ENCODE results near the gene PARP8.
"Not testable (repeated sequence)": the region's sequence is repeated elsewhere in the genome, so short reads cannot be mapped to it uniquely, and the experiment has no call there.

Gene PARP8

DNA sequence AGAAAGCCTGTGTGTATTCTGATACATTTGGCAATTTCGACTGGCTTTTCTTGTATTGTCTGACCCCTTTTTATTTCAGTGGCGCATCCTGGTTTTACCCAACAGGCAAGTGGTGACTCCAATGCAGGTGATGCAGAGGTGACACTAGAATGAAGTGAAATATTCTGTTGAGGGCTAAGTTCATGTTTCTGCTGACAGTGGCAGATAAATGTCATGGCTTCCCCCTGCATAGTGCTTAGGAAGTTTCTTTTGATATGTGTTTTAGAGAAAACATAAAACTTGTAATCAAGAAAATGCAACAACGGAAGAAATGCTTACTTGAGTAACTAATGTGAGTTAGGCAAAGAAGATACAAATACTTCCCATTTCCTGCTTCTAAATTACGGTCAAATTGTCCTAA, 13.1 kb downstream of the PARP8 start:
- not testable (repeated sequence) for DNase-seq (ENCODE audit: extremely low read depth in 1 of 2, low read depth in 1 of 2)

- DNase-seq (ENCODE audit: extremely low read depth in 1 of 2, low read depth in 1 of 2), result no peak
Measured at GRCh38 chr5:50684721-50685120, 18.3 kb downstream of the PARP8 start.

DNA sequence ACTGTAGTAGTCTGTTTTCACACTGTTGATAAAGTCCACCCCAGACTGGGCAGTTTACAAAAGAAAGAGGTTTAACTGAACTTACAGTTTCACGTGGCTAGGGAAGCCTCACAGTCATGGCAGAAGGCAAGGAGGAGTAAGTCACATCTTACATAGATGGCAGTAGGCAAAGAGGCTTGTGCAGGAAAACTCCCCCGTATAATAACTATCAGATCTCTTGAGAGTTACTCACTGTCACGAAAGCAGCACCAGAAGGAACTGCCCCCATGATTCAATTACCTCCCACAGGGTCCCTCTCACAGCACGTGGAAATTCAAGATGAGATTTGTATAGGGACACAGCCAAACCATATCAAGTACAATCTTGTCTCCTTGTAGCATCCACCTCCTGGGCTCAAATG, 21.1 kb downstream of the PARP8 start:
- DNase-seq (ENCODE audit: extremely low read depth in 1 of 2, low read depth in 1 of 2), result no peak

DNA sequence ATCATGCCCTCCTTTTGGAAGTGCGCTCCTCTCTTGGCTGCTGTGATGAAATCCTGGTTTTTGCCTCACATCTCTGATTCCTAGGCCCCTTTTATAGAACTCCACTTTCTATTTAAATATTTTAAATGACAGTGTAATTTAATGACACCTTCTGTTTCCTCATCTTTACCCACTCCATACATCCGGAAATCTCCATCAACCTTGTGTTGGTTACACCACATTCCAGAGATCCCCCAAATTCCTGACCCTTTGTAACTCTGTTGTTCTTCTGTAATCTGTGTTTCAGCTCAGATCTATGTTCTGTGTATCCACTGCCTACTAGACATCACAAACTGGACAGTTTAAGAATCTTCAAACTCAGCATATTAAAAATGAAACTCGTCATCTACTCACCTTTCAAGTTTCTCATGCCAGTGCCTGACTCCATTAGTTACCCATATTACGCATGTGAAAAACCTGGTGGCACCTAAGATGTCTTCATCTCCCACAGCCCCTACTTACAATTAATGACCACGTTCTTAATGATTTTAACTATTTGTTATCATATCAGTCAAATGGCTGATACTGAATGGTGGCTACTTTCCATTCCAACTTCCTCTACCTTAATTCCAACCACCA, 25.1 kb downstream of the PARP8 start:
- DNase-seq (ENCODE audit: extremely low read depth in 1 of 2, low read depth in 1 of 2), result no peak

DNA sequence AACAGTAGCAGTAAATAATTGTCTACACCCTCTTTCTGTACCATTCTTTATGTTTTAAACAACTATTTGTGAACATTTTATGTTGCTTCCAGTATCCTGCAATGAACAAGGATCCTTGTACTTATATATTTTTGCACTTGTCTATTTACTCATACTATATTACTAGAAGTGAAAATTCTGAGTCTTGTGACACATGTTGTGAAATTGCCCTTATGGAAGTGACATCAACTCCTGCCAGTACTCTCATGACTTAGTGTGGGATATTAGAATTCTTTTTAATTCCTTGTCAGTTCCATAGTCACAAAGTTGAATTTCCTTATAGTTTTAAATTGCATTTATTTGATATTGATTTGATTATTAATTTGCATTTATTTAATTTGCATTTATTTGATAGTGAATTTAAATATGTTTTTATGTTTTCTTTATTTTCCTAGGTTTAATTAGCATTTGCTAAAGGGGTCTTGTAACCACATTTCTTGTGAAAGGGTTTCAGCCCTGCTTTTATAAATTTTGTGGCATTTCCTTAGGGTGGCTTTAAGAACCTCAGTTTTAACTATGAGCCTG, 27.7 kb downstream of the PARP8 start:
- no peak for DNase-seq (ENCODE audit: extremely low read depth in 1 of 2, low read depth in 1 of 2)

GRCh38 chr5:50694626-50695025, 28.2 kb downstream of the PARP8 start:
- DNase-seq (ENCODE audit: extremely low read depth in 1 of 2, low read depth in 1 of 2), result not testable (repeated sequence)

GRCh38 chr5:50697739-50698138, 31.3 kb downstream of the PARP8 start:
- DNase-seq (ENCODE audit: extremely low read depth in 1 of 2, low read depth in 1 of 2), result no peak

DNA sequence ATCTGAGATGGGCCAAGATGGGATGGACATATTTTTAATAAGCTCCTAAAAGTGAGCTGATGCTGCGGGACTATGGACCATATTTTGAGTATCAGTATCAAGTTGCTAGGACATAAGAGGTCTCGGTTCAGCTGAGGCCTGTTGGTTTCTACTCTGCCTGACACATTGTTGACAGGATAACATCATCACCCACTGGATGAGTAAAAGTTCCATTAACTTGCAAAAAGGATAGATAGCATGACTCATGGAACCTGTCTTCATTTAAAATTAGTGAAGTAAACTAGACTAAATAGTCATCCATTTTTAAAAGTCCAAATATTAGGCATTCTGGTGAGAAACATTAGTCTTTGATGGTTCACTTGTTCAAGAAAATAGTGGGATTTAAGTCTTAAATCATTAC, 33.3 kb downstream of the PARP8 start:
- DNase-seq (ENCODE audit: extremely low read depth in 1 of 2, low read depth in 1 of 2), result no peak

GRCh38 chr5:50700706-50701105, 34.3 kb downstream of the PARP8 start:
- DNase-seq (ENCODE audit: extremely low read depth in 1 of 2, low read depth in 1 of 2), result no peak

- no peak for DNase-seq (ENCODE audit: extremely low read depth in 1 of 2, low read depth in 1 of 2)
Measured at GRCh38 chr5:50702615-50703366, 36.4 kb downstream of the PARP8 start.

GRCh38 chr5:50703367-50703666, 36.9 kb downstream of the PARP8 start:
- no peak for DNase-seq (ENCODE audit: extremely low read depth in 1 of 2, low read depth in 1 of 2)

DNA sequence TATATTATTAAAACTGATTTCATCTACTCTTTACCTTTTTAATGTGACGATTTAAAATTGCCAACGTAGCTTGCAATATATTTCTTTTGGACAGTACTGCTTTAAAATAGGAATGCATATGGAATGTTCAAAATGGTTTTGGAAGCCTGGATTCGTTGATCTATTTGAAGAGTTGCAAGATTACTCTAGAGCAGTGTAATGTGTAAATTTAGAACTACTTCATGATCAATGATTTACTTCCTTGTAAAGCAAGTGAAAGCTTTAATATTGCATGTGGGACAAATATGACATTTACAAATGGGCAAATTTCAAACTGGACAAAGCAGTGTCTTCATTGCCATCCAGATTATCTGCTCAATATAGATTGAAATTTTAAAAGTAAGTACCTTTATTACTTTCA, 38.3 kb downstream of the PARP8 start:
- no peak for DNase-seq (ENCODE audit: extremely low read depth in 1 of 2, low read depth in 1 of 2)

DNA sequence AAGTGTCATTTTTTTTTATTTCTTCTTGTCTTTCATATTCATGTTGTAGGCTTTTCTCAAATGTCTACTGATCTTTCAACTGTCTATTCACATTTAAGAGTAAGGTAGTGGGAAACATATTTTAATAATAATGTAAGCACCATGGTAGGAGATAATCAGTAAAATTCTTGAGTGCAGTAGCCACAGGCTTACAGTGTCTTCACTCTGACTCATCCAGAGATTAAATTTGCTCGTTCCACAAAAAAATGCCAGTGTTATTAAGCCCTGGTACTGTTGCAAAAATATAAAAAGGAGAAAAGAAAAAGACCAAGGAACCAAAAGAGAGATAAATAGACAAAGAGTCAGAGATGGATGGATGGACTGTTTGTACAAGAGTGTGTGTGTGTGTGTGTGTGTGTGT, 43.0 kb downstream of the PARP8 start:
- no peak for DNase-seq (ENCODE audit: extremely low read depth in 1 of 2, low read depth in 1 of 2)

- DNase-seq (ENCODE audit: extremely low read depth in 1 of 2, low read depth in 1 of 2), result no peak
Measured at GRCh38 chr5:50710838-50711237, 44.4 kb downstream of the PARP8 start.

DNA sequence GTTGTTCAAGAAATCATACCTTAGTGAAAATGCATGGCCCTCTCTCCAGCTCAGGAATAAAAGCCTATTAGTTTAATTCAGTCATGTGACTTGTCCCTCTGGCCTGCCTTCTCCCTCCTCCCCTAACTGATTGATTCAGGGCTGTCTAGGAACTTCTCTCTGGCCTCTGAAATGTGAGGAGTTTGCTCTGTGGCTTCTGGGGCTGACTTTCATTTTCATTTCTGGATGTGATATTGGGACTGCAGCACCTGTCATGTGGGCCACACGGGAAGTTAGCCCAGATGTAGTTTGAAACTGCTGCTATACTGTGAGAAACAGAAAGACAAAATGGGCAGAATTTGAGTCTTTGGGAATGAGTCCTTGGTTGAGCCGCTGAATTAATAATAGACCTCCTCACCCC, 44.8 kb downstream of the PARP8 start:
- peak; percentile 33 to 39 for DNase-seq (ENCODE audit: extremely low read depth in 1 of 2, low read depth in 1 of 2)

DNA sequence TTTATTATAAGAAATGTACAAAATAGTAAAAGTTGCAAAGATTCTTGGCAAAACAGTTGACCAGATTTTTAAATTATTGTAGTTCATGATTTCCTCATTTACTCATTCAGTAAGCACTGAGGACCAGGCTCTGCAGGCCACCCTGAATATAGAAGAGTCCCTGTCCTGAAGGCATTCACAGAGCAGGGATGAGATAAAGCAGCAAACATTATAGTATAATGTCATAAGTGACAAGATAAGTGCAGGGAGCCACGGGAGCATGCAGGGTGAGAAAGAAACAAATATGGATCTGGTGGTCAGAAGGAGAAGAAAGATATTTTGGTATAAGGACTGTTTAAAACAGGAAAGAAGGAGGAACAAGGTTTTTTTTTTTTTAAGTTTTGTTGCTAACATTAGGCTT, 46.0 kb downstream of the PARP8 start:
- no peak for DNase-seq (ENCODE audit: extremely low read depth in 1 of 2, low read depth in 1 of 2)

DNA sequence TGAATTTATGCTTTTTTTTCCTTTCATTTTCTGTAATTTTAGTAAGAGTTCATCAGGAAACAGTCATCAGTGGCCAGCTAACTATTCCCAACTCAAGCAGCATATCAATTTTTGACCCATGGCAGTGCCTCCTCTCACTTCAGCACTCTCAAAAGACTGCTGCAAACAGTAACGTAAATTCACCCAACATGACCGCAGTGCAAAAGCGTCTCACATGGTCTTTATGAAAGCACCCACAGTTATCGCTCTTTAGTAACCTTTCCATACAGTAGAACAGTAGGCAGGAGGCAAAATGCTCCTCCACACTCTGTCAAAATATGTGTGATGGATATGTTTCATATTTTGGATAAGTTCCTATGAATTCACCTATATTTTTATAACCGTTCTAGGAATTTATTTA, 48.6 kb downstream of the PARP8 start:
- no peak for DNase-seq (ENCODE audit: extremely low read depth in 1 of 2, low read depth in 1 of 2)

DNA sequence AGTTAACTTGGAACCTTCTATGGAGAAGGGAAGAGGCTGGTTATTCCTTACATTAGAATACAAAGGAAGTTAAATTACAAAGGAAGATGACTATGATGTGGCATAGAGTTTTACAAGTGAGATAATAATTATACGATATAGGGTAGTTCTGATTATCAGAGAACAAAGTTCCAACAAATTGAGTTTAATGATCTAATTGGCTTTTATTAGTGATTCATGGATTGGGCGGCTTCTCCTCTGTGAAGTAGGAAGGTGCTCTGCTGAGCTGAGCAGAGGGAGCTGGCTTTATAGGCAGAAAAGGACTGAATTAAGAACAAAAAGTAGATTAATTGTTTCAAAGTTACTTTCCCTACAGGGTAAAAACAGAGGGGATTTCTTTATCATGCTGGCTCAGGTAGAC, 49.7 kb downstream of the PARP8 start:
- no peak for DNase-seq (ENCODE audit: extremely low read depth in 1 of 2, low read depth in 1 of 2)

DNA sequence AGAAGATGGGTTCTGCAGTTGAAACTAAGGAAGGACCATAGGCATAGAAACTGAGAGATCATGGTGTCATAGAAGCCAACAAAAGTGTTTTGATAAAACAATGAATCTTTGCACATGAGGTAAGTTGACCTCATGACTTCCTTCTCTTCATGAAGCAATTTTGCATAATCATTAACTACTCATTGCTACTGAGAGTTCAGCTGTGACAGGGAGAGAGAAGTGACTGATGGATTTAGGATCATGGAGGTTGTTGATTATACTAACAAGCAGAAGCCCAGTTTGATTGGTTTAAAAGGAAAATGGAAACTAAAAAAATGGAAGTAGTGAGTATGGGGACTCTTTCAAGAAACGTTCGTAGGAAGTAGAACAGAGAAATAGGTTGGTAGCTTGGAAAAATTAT, 51.2 kb downstream of the PARP8 start:
- no peak for DNase-seq (ENCODE audit: extremely low read depth in 1 of 2, low read depth in 1 of 2)

DNA sequence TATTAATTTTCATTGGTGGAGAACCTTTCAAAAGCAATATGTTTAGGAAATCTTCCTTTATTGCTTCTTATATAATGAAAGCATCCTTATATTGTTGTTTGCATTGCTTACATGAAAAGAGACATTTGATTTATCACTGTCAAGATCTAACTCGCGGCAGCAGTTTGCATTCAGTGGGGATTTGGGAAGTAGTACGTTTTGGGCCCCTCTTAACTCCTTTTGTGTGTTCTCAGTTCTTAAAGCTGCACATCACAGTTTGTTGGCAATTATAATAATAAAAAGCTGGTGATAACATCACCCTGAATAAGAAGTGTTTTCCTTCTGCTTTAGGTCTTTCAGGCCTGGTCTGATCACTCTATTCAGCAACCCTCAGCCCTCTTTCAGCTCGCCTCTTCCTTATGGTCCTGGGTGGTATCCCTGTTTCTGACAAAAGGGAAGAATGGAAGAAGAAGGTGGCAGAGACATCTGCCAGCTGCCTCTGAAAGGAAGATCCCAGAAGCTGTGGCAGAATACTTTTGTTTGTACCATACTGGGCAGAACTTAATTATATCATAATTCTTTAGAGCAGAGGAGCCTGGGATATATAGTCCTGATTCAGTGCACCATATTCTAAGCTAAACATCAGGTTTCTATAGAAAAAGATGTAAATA, 53.7 kb downstream of the PARP8 start:
- DNase-seq (ENCODE audit: extremely low read depth in 1 of 2, low read depth in 1 of 2), result no peak

DNA sequence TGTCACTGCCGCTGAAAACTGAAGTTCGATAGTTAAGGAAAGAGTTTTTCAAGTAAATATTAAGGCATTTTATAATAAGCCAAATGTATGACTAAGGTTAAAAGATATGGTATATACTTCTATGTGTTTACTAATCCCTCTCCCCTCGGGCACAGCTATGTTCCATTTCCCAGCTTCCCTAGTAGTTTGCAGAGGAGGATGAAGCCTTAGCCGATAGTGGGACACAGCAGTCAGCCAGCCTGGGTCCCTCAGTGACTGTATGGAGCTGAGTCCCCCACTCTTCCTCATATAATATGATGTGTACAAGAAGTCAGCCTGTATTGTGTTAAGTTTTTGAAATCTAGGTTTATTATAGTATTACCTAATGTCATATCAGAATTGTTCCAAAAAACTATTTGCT, 55.8 kb downstream of the PARP8 start:
- no peak for DNase-seq (ENCODE audit: extremely low read depth in 1 of 2, low read depth in 1 of 2)

GRCh38 chr5:50724262-50724661, 57.8 kb downstream of the PARP8 start:
- DNase-seq (ENCODE audit: extremely low read depth in 1 of 2, low read depth in 1 of 2), result no peak
